Measurements from ENCODE around the gene KLF7.

The KLF7 gene

GRCh38 chr2:207161247-207162123 is 4.3 kb downstream of the KLF7 start:
- H3K9me3 Mint-ChIP-seq, result no peaks in the 10 kb centered on the region
- H3K4me3 Mint-ChIP-seq, result peak overlapping the region; percentile 89 to 99 (median 96)
- peaks cover 4% of the 10 kb centered on the region for H3K36me3 Mint-ChIP-seq (ENCODE audit: low read depth)
- no peak for TF ChIP-seq CTCF (IDR thresholded peaks at IDR 0.05; ENCODE audit: unreplicated experiment in 3 of 3)
- peak overlapping the region; percentile 58 to 100 (median 89) for H3K27ac Mint-ChIP-seq
- H3K4me1 Mint-ChIP-seq, result peaks cover 51% of the 10 kb centered on the region
- H3K27me3 Mint-ChIP-seq (ENCODE audit: low read depth), result no peaks in the 10 kb centered on the region

DNA sequence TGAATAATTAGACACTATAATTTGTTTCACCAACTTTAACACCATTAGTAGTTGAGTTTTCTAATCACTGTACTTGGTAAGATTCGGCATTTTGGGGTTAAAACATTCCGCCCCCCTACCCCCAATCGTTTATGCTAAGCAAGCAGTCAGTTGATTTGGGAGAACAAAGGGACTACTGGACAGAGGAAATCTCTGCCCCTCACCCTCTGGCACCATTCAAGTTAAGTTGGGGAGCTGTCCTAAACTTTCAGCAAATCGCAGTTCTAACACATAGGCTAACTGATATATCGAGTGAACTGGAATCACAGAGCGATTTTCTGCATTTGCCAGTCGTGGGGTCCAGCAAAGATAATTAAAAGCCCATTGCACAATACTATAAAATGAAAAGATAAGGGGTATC is 5.6 kb downstream of the KLF7 start:
- H3K27ac Mint-ChIP-seq, result peak overlapping the region in 1 of 3 experiments; percentile 59
- no peaks in the 10 kb centered on the region for H3K27me3 Mint-ChIP-seq (ENCODE audit: low read depth)
- peaks cover 4% of the 10 kb centered on the region for H3K36me3 Mint-ChIP-seq (ENCODE audit: low read depth)
- no peak for TF ChIP-seq CTCF (IDR thresholded peaks at IDR 0.05; ENCODE audit: unreplicated experiment in 3 of 3)
- H3K9me3 Mint-ChIP-seq, result no peaks in the 10 kb centered on the region
- peaks cover 65% of the 10 kb centered on the region for H3K4me1 Mint-ChIP-seq
- peak overlapping the region; percentile 14 to 69 (median 54) for H3K4me3 Mint-ChIP-seq

GRCh38 chr2:207159002-207159401 is 6.7 kb downstream of the KLF7 start:
- Mint-ChIP-seq H3K4me1 (peaks cover 74% of the 10 kb centered on the region), H3K27me3 (ENCODE audit: low read depth) (no peaks in the 10 kb centered on the region), H3K27ac (no peak overlapping the region)

DNA sequence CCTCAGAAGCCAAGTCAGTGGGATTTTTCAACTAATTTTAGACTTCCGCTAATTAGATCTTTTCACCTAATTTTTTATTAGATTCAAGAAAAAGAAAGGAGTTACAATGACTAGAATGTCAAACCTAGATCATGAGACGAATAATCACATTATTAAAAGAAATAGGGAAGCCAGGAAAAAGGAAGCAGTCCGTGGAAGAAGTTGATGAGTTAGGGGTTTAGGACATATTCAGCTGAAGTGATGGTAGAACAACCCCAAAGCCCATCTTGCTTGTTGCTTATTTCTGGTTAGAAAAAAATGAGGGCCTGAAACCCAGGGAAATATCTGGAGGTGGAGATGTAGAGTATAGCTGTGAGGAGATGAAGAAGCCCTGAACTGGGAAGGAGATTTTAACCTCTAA is 8.0 kb downstream of the KLF7 start:
- no peaks in the 10 kb centered on the region for H3K9me3 Mint-ChIP-seq
- no peaks in the 10 kb centered on the region for H3K27me3 Mint-ChIP-seq (ENCODE audit: low read depth)
- peak overlapping the region in 1 of 3 experiments; percentile 31 for H3K27ac Mint-ChIP-seq
- peaks cover 81% of the 10 kb centered on the region for H3K4me1 Mint-ChIP-seq
- peaks cover 4% of the 10 kb centered on the region for H3K36me3 Mint-ChIP-seq (ENCODE audit: low read depth)
- H3K4me3 Mint-ChIP-seq, result no peak overlapping the region
- no peak for TF ChIP-seq CTCF (IDR thresholded peaks at IDR 0.05; ENCODE audit: unreplicated experiment in 3 of 3)

More at GRCh38 chr2:207159002-207159401, 6.7 kb downstream of the KLF7 start:
- H3K4me3 Mint-ChIP-seq, result no peak overlapping the region
- no peaks in the 10 kb centered on the region for H3K9me3 Mint-ChIP-seq
- TF ChIP-seq CTCF (IDR thresholded peaks at IDR 0.05; ENCODE audit: unreplicated experiment in 3 of 3), result no peak
- H3K36me3 Mint-ChIP-seq (ENCODE audit: low read depth), result peaks cover 4% of the 10 kb centered on the region

GRCh38 chr2:207157162-207157481 is 8.6 kb downstream of the KLF7 start:
- Mint-ChIP-seq H3K4me1 (peaks cover 83% of the 10 kb centered on the region), H3K27me3 (ENCODE audit: low read depth) (no peaks in the 10 kb centered on the region), H3K4me3 (no peak overlapping the region), H3K9me3 (no peaks in the 10 kb centered on the region), H3K36me3 (ENCODE audit: low read depth) (peaks cover 4% of the 10 kb centered on the region), H3K27ac (no peak overlapping the region)
- no peak for TF ChIP-seq CTCF (IDR thresholded peaks at IDR 0.05; ENCODE audit: unreplicated experiment in 3 of 3)
